PFSK-1 (cell line): ENCODE measurements around the gene COL23A1.

Experiments
- FOXP2 ChIP-seq: optimal IDR thresholded peaks from 2 replicates; pipeline ENCODE3; 2011; ENCODE audit warnings: borderline replicate concordance, control low read depth, inconsistent platforms; ENCODE audit not compliant: insufficient read depth; ENCODE audit errors: extremely low read length, extremely low read depth
- POLR2AphosphoS5 ChIP-seq: IDR thresholded peaks from 2 replicates; pipeline ENCODE4 v1.6.1; 2012; ENCODE audit warnings: low read depth, mild to moderate bottlenecking, control low read depth, low read length, moderate library complexity
- REST ChIP-seq, 2 experiments: IDR thresholded peaks; 2 replicates each; pipeline versions ENCODE4 v1.6.1 to v1.8.0; 2011 to 2012; ENCODE audit warnings: low read depth in 2 of 2, low read length in 2 of 2, control low read depth in 1 of 2, inconsistent platforms in 1 of 2, mild to moderate bottlenecking in 1 of 2, moderate library complexity in 1 of 2; ENCODE audit not compliant: insufficient read depth in 1 of 2
- SIN3A ChIP-seq: IDR thresholded peaks from 2 replicates; pipeline ENCODE4 v1.6.1; 2012; ENCODE audit warnings: mild to moderate bottlenecking, low read length, moderate library complexity, borderline replicate concordance; ENCODE audit not compliant: insufficient read depth
- TAF1 ChIP-seq: IDR thresholded peaks from 2 replicates; pipeline ENCODE4 v1.6.1; 2012; ENCODE audit warnings: low read length, control low read depth, borderline replicate concordance; ENCODE audit not compliant: insufficient read depth

The COL23A1 gene

GRCh38 chr5:178372142-178372571 lies 218.0 kb downstream of the COL23A1 start:
- no peak for TF ChIP-seq FOXP2
- TF ChIP-seq TAF1: no peak
- TF ChIP-seq REST (IDR thresholded peaks at IDR 0.05; ENCODE audit: insufficient read depth in 1 of 2, low read depth in 2 of 2, low read length in 2 of 2): no peak
- no peak for TF ChIP-seq SIN3A
- TF ChIP-seq POLR2AphosphoS5: no peak

GRCh38 chr5:178371362-178372111 lies 218.7 kb downstream of the COL23A1 start:
- TF ChIP-seq SIN3A (no peak), TAF1 (no peak), FOXP2 (no peak), POLR2AphosphoS5 (no peak), REST (IDR thresholded peaks at IDR 0.05; ENCODE audit: insufficient read depth in 1 of 2, low read depth in 2 of 2, low read length in 2 of 2) (no peak)

- no peak for TF ChIP-seq TAF1
- TF ChIP-seq FOXP2: no peak
- TF ChIP-seq POLR2AphosphoS5: no peak
- no peak for TF ChIP-seq REST (IDR thresholded peaks at IDR 0.05; ENCODE audit: insufficient read depth in 1 of 2, low read depth in 2 of 2, low read length in 2 of 2)
- no peak for TF ChIP-seq SIN3A
Measured at GRCh38 chr5:178370102-178370501, 220.1 kb downstream of the COL23A1 start.

GRCh38 chr5:178368716-178369300 lies 221.4 kb downstream of the COL23A1 start:
- no peak for TF ChIP-seq REST (IDR thresholded peaks at IDR 0.05; ENCODE audit: insufficient read depth in 1 of 2, low read depth in 2 of 2, low read length in 2 of 2)
- TF ChIP-seq SIN3A: no peak
- TF ChIP-seq POLR2AphosphoS5: no peak
- TF ChIP-seq TAF1: no peak
- TF ChIP-seq FOXP2: no peak

GRCh38 chr5:178368274-178368673 lies 221.9 kb downstream of the COL23A1 start:
- TF ChIP-seq SIN3A (no peak), REST (IDR thresholded peaks at IDR 0.05; ENCODE audit: insufficient read depth in 1 of 2, low read depth in 2 of 2, low read length in 2 of 2) (no peak), FOXP2 (no peak), TAF1 (no peak), POLR2AphosphoS5 (no peak)
